IPS-18a (cell line): ENCODE results near the gene EFCAB8.

ENCODE experiments used
- H3K27ac ChIP-seq: one replicate; pipeline ENCODE4 v1.5.1; 2013; ENCODE audit warnings: low read length
- H3K27me3 ChIP-seq: one replicate; pipeline ENCODE4 v1.6.1; 2013; ENCODE audit warnings: mild to moderate bottlenecking, low read length; ENCODE audit not compliant: control insufficient read depth, insufficient read depth
- H3K36me3 ChIP-seq: one replicate; pipeline ENCODE4 v1.6.1; 2013; ENCODE audit warnings: low read depth, low read length; ENCODE audit not compliant: control insufficient read depth
- H3K4me1 ChIP-seq: one replicate; pipeline ENCODE4 v1.6.1; 2013; ENCODE audit warnings: low read depth, low read length; ENCODE audit not compliant: control insufficient read depth
- H3K4me3 ChIP-seq: one replicate; pipeline ENCODE4 v1.5.1; 2013; ENCODE audit warnings: low read length
- H3K9ac ChIP-seq: one replicate; pipeline ENCODE4 v1.6.1; 2013; ENCODE audit warnings: mild to moderate bottlenecking, low read length, moderate library complexity
- H3K9me3 ChIP-seq: one replicate; pipeline ENCODE4 v1.6.1; 2013; ENCODE audit warnings: low read depth, low read length; ENCODE audit not compliant: control insufficient read depth

The EFCAB8 gene

GRCh38 chr20:32872266-32872665 is 13.5 kb downstream of the EFCAB8 start:
- Histone ChIP-seq H3K4me3 (no peak overlapping the region), H3K9ac (no peak overlapping the region), H3K36me3 (no peaks in the 10 kb centered on the region), H3K4me1 (peaks cover 4% of the 10 kb centered on the region), H3K27ac (no peak overlapping the region), H3K9me3 (no peaks in the 10 kb centered on the region), H3K27me3 (no peaks in the 10 kb centered on the region)

GRCh38 chr20:32875673-32876072 is 16.9 kb downstream of the EFCAB8 start:
- Histone ChIP-seq H3K36me3 (no peaks in the 10 kb centered on the region), H3K9me3 (no peaks in the 10 kb centered on the region), H3K4me1 (peaks cover 4% of the 10 kb centered on the region), H3K9ac (no peak overlapping the region), H3K4me3 (no peak overlapping the region), H3K27ac (no peak overlapping the region), H3K27me3 (no peaks in the 10 kb centered on the region)

- Histone ChIP-seq H3K4me1 (no peaks in the 10 kb centered on the region), H3K27ac (no peak overlapping the region), H3K36me3 (no peaks in the 10 kb centered on the region), H3K9me3 (no peaks in the 10 kb centered on the region), H3K27me3 (no peaks in the 10 kb centered on the region), H3K4me3 (no peak overlapping the region), H3K9ac (no peak overlapping the region)
These were observed 18.8 kb downstream of the EFCAB8 start for GRCh38 chr20:32877507-32877906.

GRCh38 chr20:32878820-32879219 is 20.1 kb downstream of the EFCAB8 start:
- Histone ChIP-seq H3K4me1 (no peaks in the 10 kb centered on the region), H3K9ac (no peak overlapping the region), H3K4me3 (no peak overlapping the region), H3K27ac (no peak overlapping the region), H3K27me3 (no peaks in the 10 kb centered on the region), H3K36me3 (no peaks in the 10 kb centered on the region), H3K9me3 (no peaks in the 10 kb centered on the region)

GRCh38 chr20:32879538-32879937 is 20.8 kb downstream of the EFCAB8 start:
- Histone ChIP-seq H3K4me1 (no peaks in the 10 kb centered on the region), H3K9me3 (no peaks in the 10 kb centered on the region), H3K9ac (no peak overlapping the region), H3K4me3 (no peak overlapping the region), H3K36me3 (no peaks in the 10 kb centered on the region), H3K27ac (no peak overlapping the region), H3K27me3 (no peaks in the 10 kb centered on the region)

- Histone ChIP-seq H3K4me3 (no peak overlapping the region), H3K27me3 (no peaks in the 10 kb centered on the region), H3K9ac (no peak overlapping the region), H3K36me3 (no peaks in the 10 kb centered on the region), H3K9me3 (no peaks in the 10 kb centered on the region), H3K4me1 (no peaks in the 10 kb centered on the region), H3K27ac (no peak overlapping the region)
These were observed 21.9 kb downstream of the EFCAB8 start for GRCh38 chr20:32880635-32881034.

- no peak overlapping the region for H3K9ac ChIP-seq
- no peak overlapping the region for H3K27ac ChIP-seq
- no peaks in the 10 kb centered on the region for H3K9me3 ChIP-seq
- H3K4me3 ChIP-seq = no peak overlapping the region
- H3K27me3 ChIP-seq = no peaks in the 10 kb centered on the region
- H3K4me1 ChIP-seq = peaks cover 6% of the 10 kb centered on the region
- H3K36me3 ChIP-seq = no peaks in the 10 kb centered on the region
These were observed 24.4 kb downstream of the EFCAB8 start for GRCh38 chr20:32883081-32883480.

- Histone ChIP-seq H3K36me3 (no peaks in the 10 kb centered on the region), H3K9ac (no peak overlapping the region), H3K9me3 (no peaks in the 10 kb centered on the region), H3K27me3 (no peaks in the 10 kb centered on the region), H3K4me1 (peaks cover 6% of the 10 kb centered on the region), H3K4me3 (no peak overlapping the region), H3K27ac (no peak overlapping the region)
These were observed 26.5 kb downstream of the EFCAB8 start for GRCh38 chr20:32885185-32885584.

- no peaks in the 10 kb centered on the region for H3K9me3 ChIP-seq
- H3K4me3 ChIP-seq = no peak overlapping the region
- no peak overlapping the region for H3K9ac ChIP-seq
- H3K36me3 ChIP-seq = no peaks in the 10 kb centered on the region
- H3K4me1 ChIP-seq = peaks cover 6% of the 10 kb centered on the region
- H3K27ac ChIP-seq = no peak overlapping the region
- no peaks in the 10 kb centered on the region for H3K27me3 ChIP-seq
These were observed 27.2 kb downstream of the EFCAB8 start for GRCh38 chr20:32885952-32886351.

GRCh38 chr20:32886652-32887051 is 27.9 kb downstream of the EFCAB8 start:
- H3K4me1 ChIP-seq = peaks cover 6% of the 10 kb centered on the region
- no peak overlapping the region for H3K9ac ChIP-seq
- no peak overlapping the region for H3K27ac ChIP-seq
- H3K9me3 ChIP-seq = no peaks in the 10 kb centered on the region
- H3K4me3 ChIP-seq = no peak overlapping the region
- H3K27me3 ChIP-seq = no peaks in the 10 kb centered on the region
- H3K36me3 ChIP-seq = no peaks in the 10 kb centered on the region

GRCh38 chr20:32887492-32887891 is 28.8 kb downstream of the EFCAB8 start:
- peaks cover 6% of the 10 kb centered on the region for H3K4me1 ChIP-seq

GRCh38 chr20:32888636-32889035 is 29.9 kb downstream of the EFCAB8 start:
- H3K27me3 ChIP-seq = no peaks in the 10 kb centered on the region
- no peak overlapping the region for H3K27ac ChIP-seq
- H3K4me1 ChIP-seq = peaks cover 6% of the 10 kb centered on the region
- H3K36me3 ChIP-seq = no peaks in the 10 kb centered on the region
- H3K4me3 ChIP-seq = no peak overlapping the region
- H3K9ac ChIP-seq = no peak overlapping the region
- H3K9me3 ChIP-seq = no peaks in the 10 kb centered on the region

More at GRCh38 chr20:32887492-32887891, 28.8 kb downstream of the EFCAB8 start:
- H3K36me3 ChIP-seq = no peaks in the 10 kb centered on the region
- no peak overlapping the region for H3K27ac ChIP-seq
- H3K4me3 ChIP-seq = no peak overlapping the region
- H3K27me3 ChIP-seq = no peaks in the 10 kb centered on the region
- no peak overlapping the region for H3K9ac ChIP-seq
- H3K9me3 ChIP-seq = no peaks in the 10 kb centered on the region
